OCI-LY1 (cell line): ENCODE results near the gene RASSF8.

Source experiments
- EZH2 ChIP-seq: fragments of 200-600 bp; sonication (generic), shearing (Covaris generic); IDR thresholded peaks from 2 replicates; pipeline ENCODE4 v1.8.0; 2017; ENCODE audit warnings: borderline replicate concordance, mixed run types, mild to moderate bottlenecking, antibody characterized with exemption, low read length, moderate library complexity, mixed read lengths
- TF ChIP-seq, protein P1 (sequence below): fragments of 200-600 bp; sonication (generic), shearing (Covaris generic); IDR thresholded peaks from 2 replicates; pipeline ENCODE4 v1.5.1; 2017; ENCODE audit warnings: mild to moderate bottlenecking, antibody characterized with exemption, low read length, moderate library complexity, mixed read lengths

DNA sequence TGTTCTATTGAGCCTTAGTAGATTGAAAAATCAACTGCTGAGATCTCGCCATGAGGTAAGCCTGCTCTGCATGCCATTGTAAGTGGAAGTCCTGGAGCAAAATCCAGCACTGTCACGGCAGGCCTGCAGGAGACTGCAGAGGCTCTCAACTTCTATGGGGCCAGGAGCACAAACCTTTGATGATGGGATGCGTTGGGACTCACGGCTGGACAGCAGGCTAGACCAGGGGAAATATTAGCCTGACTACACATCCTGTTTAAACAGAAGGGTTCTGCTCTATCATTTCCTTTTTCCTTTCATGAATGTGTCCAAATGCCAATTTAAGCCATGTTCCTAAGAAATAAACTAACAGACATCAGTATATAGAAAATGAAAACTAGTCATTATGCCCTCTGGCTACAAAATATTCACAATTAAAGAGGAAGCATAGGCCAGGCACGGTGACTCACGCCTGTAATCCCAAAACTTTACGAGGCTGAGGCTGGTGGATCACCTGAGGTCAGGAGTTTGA is 33.9 kb upstream of the RASSF8 start:
- TF ChIP-seq EZH2: no peak
- TF ChIP-seq, protein P1, sequence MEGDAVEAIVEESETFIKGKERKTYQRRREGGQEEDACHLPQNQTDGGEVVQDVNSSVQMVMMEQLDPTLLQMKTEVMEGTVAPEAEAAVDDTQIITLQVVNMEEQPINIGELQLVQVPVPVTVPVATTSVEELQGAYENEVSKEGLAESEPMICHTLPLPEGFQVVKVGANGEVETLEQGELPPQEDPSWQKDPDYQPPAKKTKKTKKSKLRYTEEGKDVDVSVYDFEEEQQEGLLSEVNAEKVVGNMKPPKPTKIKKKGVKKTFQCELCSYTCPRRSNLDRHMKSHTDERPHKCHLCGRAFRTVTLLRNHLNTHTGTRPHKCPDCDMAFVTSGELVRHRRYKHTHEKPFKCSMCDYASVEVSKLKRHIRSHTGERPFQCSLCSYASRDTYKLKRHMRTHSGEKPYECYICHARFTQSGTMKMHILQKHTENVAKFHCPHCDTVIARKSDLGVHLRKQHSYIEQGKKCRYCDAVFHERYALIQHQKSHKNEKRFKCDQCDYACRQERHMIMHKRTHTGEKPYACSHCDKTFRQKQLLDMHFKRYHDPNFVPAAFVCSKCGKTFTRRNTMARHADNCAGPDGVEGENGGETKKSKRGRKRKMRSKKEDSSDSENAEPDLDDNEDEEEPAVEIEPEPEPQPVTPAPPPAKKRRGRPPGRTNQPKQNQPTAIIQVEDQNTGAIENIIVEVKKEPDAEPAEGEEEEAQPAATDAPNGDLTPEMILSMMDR: no peak
